Measurements from ENCODE around the gene HMCN2.

DNA sequence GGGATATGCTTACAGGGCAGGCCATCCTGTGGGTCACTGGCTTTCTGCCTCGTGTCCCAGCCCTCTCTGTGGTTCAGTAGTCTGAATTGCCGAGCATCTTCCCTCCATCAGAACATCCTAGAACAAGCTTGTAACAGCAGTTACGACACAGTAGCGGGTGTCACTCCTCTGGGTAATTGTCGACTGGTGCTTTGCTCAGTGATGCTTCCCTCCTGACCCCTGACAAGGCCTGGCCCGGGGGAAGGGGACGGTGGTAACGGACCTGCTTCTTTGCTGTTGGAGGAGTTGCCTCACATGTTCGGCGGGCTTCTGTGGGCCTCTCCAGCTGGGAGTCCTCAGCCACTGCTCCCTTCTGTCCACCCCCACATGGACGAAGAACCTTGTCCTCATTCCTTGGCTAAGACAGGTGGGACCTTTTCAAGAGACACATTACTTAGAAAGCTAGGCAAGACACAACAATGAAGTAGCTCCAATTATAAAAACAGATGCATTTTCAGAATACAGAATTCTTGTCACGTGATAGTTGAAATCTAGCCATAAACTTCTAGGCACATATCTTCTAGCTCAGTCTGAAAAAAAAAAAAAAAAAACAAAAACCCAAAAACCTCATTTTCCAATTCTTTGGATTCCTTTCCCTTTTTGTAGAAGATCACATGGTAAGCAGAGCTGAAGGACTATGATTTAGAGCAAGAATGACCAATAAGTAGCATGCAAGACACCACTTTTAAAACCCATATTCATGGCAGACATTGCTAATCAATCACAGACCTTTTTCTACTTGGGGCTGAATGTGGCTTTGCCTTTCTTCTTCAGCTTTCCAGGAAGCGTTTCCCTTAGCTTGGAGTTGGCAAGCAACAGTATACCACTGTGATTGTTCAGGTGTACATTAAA, 25.0 kb downstream of the HMCN2 start:
- TF ChIP-seq POLR2AphosphoS5 (IDR thresholded peaks at IDR 0.05) (peak; percentile 68 to 85), POLR2A (IDR thresholded peaks at IDR 0.05) (no peak)
- TF ChIP-seq, protein P1, sequence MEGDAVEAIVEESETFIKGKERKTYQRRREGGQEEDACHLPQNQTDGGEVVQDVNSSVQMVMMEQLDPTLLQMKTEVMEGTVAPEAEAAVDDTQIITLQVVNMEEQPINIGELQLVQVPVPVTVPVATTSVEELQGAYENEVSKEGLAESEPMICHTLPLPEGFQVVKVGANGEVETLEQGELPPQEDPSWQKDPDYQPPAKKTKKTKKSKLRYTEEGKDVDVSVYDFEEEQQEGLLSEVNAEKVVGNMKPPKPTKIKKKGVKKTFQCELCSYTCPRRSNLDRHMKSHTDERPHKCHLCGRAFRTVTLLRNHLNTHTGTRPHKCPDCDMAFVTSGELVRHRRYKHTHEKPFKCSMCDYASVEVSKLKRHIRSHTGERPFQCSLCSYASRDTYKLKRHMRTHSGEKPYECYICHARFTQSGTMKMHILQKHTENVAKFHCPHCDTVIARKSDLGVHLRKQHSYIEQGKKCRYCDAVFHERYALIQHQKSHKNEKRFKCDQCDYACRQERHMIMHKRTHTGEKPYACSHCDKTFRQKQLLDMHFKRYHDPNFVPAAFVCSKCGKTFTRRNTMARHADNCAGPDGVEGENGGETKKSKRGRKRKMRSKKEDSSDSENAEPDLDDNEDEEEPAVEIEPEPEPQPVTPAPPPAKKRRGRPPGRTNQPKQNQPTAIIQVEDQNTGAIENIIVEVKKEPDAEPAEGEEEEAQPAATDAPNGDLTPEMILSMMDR (IDR thresholded peaks at IDR 0.05): no peak

Measured in upper lobe of left lung (tissue), 4 donors.